ENCODE data around the gene HOMER1.

HOMER1 gene

GRCh38 chr5:79507251-79508205 is 6.4 kb downstream of the HOMER1 start:
- Histone ChIP-seq H3K4me3 (ENCODE audit: insufficient read depth, low read length, poor library complexity, severe bottlenecking) (no peak overlapping the region), H3K9me2 (replicated peaks; ENCODE audit: insufficient read depth, low read length) (no peaks in the 10 kb centered on the region), H3K4me2 (ENCODE audit: low read depth, low read length, poor library complexity, severe bottlenecking) (no peak overlapping the region), H3F3A (ENCODE audit: insufficient read depth) (no peaks in the 10 kb centered on the region), H3K9me3 (ENCODE audit: insufficient read depth, low read length) (no peaks in the 10 kb centered on the region), H3K79me2 (ENCODE audit: insufficient read depth, low read length) (no peaks in the 10 kb centered on the region), H3K27me3 (ENCODE audit: low read length) (no peaks in the 10 kb centered on the region), H3K36me3 (ENCODE audit: low read length) (no peaks in the 10 kb centered on the region), H3K9ac (ENCODE audit: low read length) (no peak overlapping the region), H3K27ac (ENCODE audit: low read depth, low read length) (no peak overlapping the region), H4K20me1 (ENCODE audit: low read depth, low read length) (no peaks in the 10 kb centered on the region), H2AFZ (ENCODE audit: low read depth, low read length, severe bottlenecking) (no peak overlapping the region)
- TF ChIP-seq CTCF (IDR thresholded peaks at IDR 0.05; ENCODE audit: insufficient read depth, low read length, poor library complexity, severe bottlenecking) (no peak), EZH2phosphoT487 (conservative IDR thresholded peaks at IDR 0.05; ENCODE audit: low read length) (no peak)

- TF ChIP-seq CTCF (IDR thresholded peaks at IDR 0.05; ENCODE audit: insufficient read depth, low read length, poor library complexity, severe bottlenecking) = no peak
- no peak for TF ChIP-seq EZH2phosphoT487 (conservative IDR thresholded peaks at IDR 0.05; ENCODE audit: low read length)
- Histone ChIP-seq H3K9me2 (replicated peaks; ENCODE audit: insufficient read depth, low read length) (no peaks in the 10 kb centered on the region), H3K27me3 (ENCODE audit: low read length) (no peaks in the 10 kb centered on the region), H3K4me3 (ENCODE audit: insufficient read depth, low read length, poor library complexity, severe bottlenecking) (no peak overlapping the region), H3K4me2 (ENCODE audit: low read depth, low read length, poor library complexity, severe bottlenecking) (no peak overlapping the region), H3F3A (ENCODE audit: insufficient read depth) (no peaks in the 10 kb centered on the region), H3K79me2 (ENCODE audit: insufficient read depth, low read length) (no peaks in the 10 kb centered on the region), H3K9ac (ENCODE audit: low read length) (no peak overlapping the region), H3K9me3 (ENCODE audit: insufficient read depth, low read length) (no peaks in the 10 kb centered on the region), H4K20me1 (ENCODE audit: low read depth, low read length) (no peaks in the 10 kb centered on the region), H2AFZ (ENCODE audit: low read depth, low read length, severe bottlenecking) (no peak overlapping the region), H3K27ac (ENCODE audit: low read depth, low read length) (no peak overlapping the region), H3K36me3 (ENCODE audit: low read length) (no peaks in the 10 kb centered on the region)
Measured at GRCh38 chr5:79505138-79505537, 8.8 kb downstream of the HOMER1 start.

GRCh38 chr5:79503794-79504495 is 10.0 kb downstream of the HOMER1 start:
- H3K36me3 ChIP-seq (ENCODE audit: low read length) = no peaks in the 10 kb centered on the region
- H3K9me2 ChIP-seq (replicated peaks; ENCODE audit: insufficient read depth, low read length) = no peaks in the 10 kb centered on the region
- no peak overlapping the region for H3K4me3 ChIP-seq (ENCODE audit: insufficient read depth, low read length, poor library complexity, severe bottlenecking)
- no peaks in the 10 kb centered on the region for H3K79me2 ChIP-seq (ENCODE audit: insufficient read depth, low read length)
- H3K27ac ChIP-seq (ENCODE audit: low read depth, low read length) = no peak overlapping the region
- H3K9me3 ChIP-seq (ENCODE audit: insufficient read depth, low read length) = no peaks in the 10 kb centered on the region
- H3K4me2 ChIP-seq (ENCODE audit: low read depth, low read length, poor library complexity, severe bottlenecking) = no peak overlapping the region
- H3K27me3 ChIP-seq (ENCODE audit: low read length) = no peaks in the 10 kb centered on the region
- H4K20me1 ChIP-seq (ENCODE audit: low read depth, low read length) = no peaks in the 10 kb centered on the region
- H2AFZ ChIP-seq (ENCODE audit: low read depth, low read length, severe bottlenecking) = no peak overlapping the region
- H3K9ac ChIP-seq (ENCODE audit: low read length) = no peak overlapping the region
- TF ChIP-seq CTCF (IDR thresholded peaks at IDR 0.05; ENCODE audit: insufficient read depth, low read length, poor library complexity, severe bottlenecking) = no peak
- no peak for TF ChIP-seq EZH2phosphoT487 (conservative IDR thresholded peaks at IDR 0.05; ENCODE audit: low read length)
- H3F3A ChIP-seq (ENCODE audit: insufficient read depth) = no peaks in the 10 kb centered on the region

Data from SU-DHL-6 (cell line).